OCI-LY1 (cell line): ENCODE data around the gene MICAL2.

Source experiments
- H2AFZ ChIP-seq: fragments of 200-600 bp; sonication (generic), shearing (Covaris generic); 2 replicates; pipeline ENCODE4 v1.6.0; 2014; ENCODE audit warnings: antibody characterized with exemption, mild to moderate bottlenecking, low read length
- H3F3A ChIP-seq: fragments of 200-600 bp; sonication (generic), shearing (Covaris generic); 2 replicates; pipeline ENCODE4 v1.6.0; 2014; ENCODE audit warnings: mild to moderate bottlenecking, antibody characterized with exemption, low read length, moderate library complexity; ENCODE audit not compliant: insufficient read depth
- H3K27ac ChIP-seq: fragments of 200-600 bp; sonication (generic); 2 replicates; pipeline ENCODE4 v1.5.1; 2014; ENCODE audit warnings: low read length, mixed run types, mild to moderate bottlenecking, low read depth; ENCODE audit not compliant: poor library complexity, severe bottlenecking
- H3K27me3 ChIP-seq: fragments of 200-600 bp; sonication (generic); 2 replicates; pipeline ENCODE4 v1.6.0; 2014; ENCODE audit warnings: antibody characterized with exemption, mild to moderate bottlenecking, low read length, moderate library complexity; ENCODE audit not compliant: insufficient read depth
- H3K36me3 ChIP-seq: fragments of 200-600 bp; sonication (generic); 2 replicates; pipeline ENCODE4 v1.6.1; 2014; ENCODE audit warnings: mild to moderate bottlenecking, antibody characterized with exemption, low read length, moderate library complexity, mixed read lengths; ENCODE audit not compliant: insufficient read depth
- H3K4me1 ChIP-seq: fragments of 200-600 bp; sonication (generic); 2 replicates; pipeline ENCODE4 v1.5.1; 2014; ENCODE audit warnings: mild to moderate bottlenecking, low read length, moderate library complexity; ENCODE audit not compliant: insufficient read depth, severe bottlenecking
- H3K4me2 ChIP-seq: fragments of 200-600 bp; sonication (generic), shearing (Covaris generic); 2 replicates; pipeline ENCODE4 v1.6.1; 2014; ENCODE audit warnings: low read length
- H3K4me3 ChIP-seq: fragments of 200-600 bp; sonication (generic); 2 replicates; pipeline ENCODE4 v1.5.1; 2014; ENCODE audit warnings: low read length, low read depth, mild to moderate bottlenecking, mixed read lengths; ENCODE audit not compliant: poor library complexity, severe bottlenecking
- H3K79me2 ChIP-seq: fragments of 200-600 bp; shearing (Covaris generic); 2 replicates; pipeline ENCODE4 v1.6.1; 2016; ENCODE audit warnings: mixed run types, low read length, mixed read lengths; ENCODE audit not compliant: insufficient read depth
- H3K9ac ChIP-seq: fragments of 200-600 bp; sonication (generic), shearing (Covaris generic); 2 replicates; pipeline ENCODE4 v1.6.1; 2014; ENCODE audit warnings: mild to moderate bottlenecking, low read length, mixed read lengths
- H3K9me2 ChIP-seq: fragments of 200-600 bp; sonication (generic), shearing (Covaris generic); 2 replicates; pipeline ENCODE4 v1.6.1; 2014; ENCODE audit warnings: low read depth, mild to moderate bottlenecking, low read length, mixed read lengths
- H3K9me3 ChIP-seq: fragments of 200-600 bp; shearing (Covaris generic); 2 replicates; pipeline ENCODE4 v1.6.1; 2014; ENCODE audit warnings: low read length, mixed read lengths
- H4K20me1 ChIP-seq: fragments of 200-600 bp; sonication (generic), shearing (Covaris generic); 2 replicates; pipeline ENCODE4 v1.6.0; 2016; ENCODE audit warnings: mild to moderate bottlenecking, low read length; ENCODE audit not compliant: insufficient read depth
- CTCF ChIP-seq: fragments of 200-600 bp; sonication (generic), shearing (Covaris generic); IDR thresholded peaks from 2 replicates; pipeline ENCODE4 v1.5.1; 2017; ENCODE audit warnings: mild to moderate bottlenecking, antibody characterized with exemption, low read length, moderate library complexity, mixed read lengths
- EZH2 ChIP-seq: fragments of 200-600 bp; sonication (generic), shearing (Covaris generic); IDR thresholded peaks from 2 replicates; pipeline ENCODE4 v1.8.0; 2017; ENCODE audit warnings: borderline replicate concordance, mixed run types, mild to moderate bottlenecking, antibody characterized with exemption, low read length, moderate library complexity, mixed read lengths

The MICAL2 gene

DNA sequence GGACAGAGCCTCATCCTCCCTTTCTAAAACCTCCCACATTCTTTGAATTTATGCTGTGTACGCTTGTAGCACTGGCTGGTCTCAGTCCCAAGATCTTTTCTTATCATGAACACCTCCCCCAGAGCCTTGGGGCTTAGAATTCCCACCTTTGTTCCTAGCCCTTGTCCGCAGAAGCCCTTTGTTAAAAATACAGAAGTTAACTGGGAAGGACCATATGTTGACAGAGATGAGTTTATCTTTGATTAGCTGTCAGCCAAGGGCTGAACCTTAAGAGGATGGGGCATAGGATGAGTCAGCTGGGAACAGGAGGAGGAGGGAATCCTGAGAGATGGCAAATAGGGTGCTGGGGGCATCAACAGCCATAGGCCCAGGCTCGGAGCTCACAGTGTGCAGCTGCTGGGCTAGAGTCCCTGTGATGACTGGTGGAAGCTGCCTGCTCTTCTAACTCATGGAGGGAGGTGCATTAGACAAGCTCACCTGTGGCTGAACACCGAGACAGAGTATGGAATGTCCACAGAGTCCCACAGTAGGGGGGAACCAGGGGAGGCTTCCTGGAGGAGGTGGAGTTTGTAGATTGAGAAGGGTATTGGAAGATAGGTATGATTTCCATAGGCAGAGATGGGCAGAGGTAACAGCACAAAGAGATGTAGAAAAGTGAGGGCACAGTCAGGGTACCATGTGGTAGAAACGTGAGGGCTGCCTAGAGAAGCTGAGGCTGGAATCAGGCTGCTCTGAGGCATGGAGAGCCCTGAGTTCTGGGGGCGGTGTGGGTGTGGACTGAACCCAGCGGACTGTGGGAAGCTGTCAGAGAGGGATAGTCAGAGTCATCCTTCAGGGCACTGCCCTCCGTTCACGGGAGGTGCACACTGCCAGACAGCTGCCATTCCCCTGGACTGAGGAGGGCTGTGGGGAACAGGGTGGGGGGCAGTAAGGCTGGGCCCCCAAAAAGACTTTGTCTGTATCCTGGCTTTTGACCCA lies 9.9 kb downstream of the MICAL2 start:
- no peak overlapping the region for H3K4me2 ChIP-seq
- no peaks in the 10 kb centered on the region for H3K9me3 ChIP-seq
- TF ChIP-seq EZH2 (no peak), CTCF (no peak)
- no peak overlapping the region for H2AFZ ChIP-seq
- no peak overlapping the region for H3K9ac ChIP-seq
- no peaks in the 10 kb centered on the region for H3K36me3 ChIP-seq
- H3K4me1 ChIP-seq = no peaks in the 10 kb centered on the region
- H4K20me1 ChIP-seq = no peaks in the 10 kb centered on the region
- no peaks in the 10 kb centered on the region for H3F3A ChIP-seq
- H3K79me2 ChIP-seq = no peaks in the 10 kb centered on the region
- no peaks in the 10 kb centered on the region for H3K27me3 ChIP-seq
- no peak overlapping the region for H3K4me3 ChIP-seq
- H3K9me2 ChIP-seq = no peaks in the 10 kb centered on the region
- no peak overlapping the region for H3K27ac ChIP-seq

GRCh38 chr11:12121011-12121410 lies 10.6 kb downstream of the MICAL2 start:
- no peak overlapping the region for H3K4me3 ChIP-seq
- H3K79me2 ChIP-seq = no peaks in the 10 kb centered on the region
- H3K4me1 ChIP-seq = no peaks in the 10 kb centered on the region
- H3K4me2 ChIP-seq = no peak overlapping the region
- H3F3A ChIP-seq = no peaks in the 10 kb centered on the region
- no peaks in the 10 kb centered on the region for H4K20me1 ChIP-seq
- no peaks in the 10 kb centered on the region for H3K27me3 ChIP-seq
- H2AFZ ChIP-seq = no peak overlapping the region
- no peaks in the 10 kb centered on the region for H3K36me3 ChIP-seq
- H3K9me3 ChIP-seq = no peaks in the 10 kb centered on the region
- TF ChIP-seq EZH2 (no peak), CTCF (no peak)
- no peak overlapping the region for H3K9ac ChIP-seq
- no peak overlapping the region for H3K27ac ChIP-seq
- no peaks in the 10 kb centered on the region for H3K9me2 ChIP-seq

DNA sequence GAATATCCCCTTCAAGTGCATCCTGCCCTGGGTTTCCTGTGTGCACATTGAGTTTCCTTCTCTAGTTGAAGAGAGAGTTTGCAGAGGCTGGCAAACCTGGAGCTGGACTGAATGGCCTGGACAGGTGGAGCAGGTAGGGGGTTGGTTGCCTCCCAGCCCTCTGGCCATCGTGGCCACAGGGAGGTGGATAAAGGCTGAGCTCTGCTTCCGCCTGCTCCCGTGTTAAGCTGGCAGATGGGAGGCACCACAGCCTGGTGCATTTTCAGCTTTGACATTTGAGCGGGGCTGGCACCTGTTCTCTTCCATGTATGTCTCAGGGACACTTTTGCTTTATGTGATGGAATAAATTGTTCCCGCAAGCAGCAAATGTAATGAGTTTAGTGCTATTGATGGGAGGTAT lies 11.1 kb downstream of the MICAL2 start:
- Histone ChIP-seq H3K27ac (no peak overlapping the region), H3K27me3 (no peaks in the 10 kb centered on the region), H3K4me2 (no peak overlapping the region), H3K9me3 (no peaks in the 10 kb centered on the region), H3K79me2 (no peaks in the 10 kb centered on the region), H3K9ac (no peak overlapping the region), H3K9me2 (no peaks in the 10 kb centered on the region), H3K4me1 (no peaks in the 10 kb centered on the region), H3K4me3 (no peak overlapping the region), H3F3A (no peaks in the 10 kb centered on the region), H2AFZ (no peak overlapping the region), H4K20me1 (no peaks in the 10 kb centered on the region), H3K36me3 (no peaks in the 10 kb centered on the region)
- TF ChIP-seq EZH2 (no peak), CTCF (no peak)
